PC-9 (cell line): ENCODE data around the gene PRTG.

Experiments
- EZH2 ChIP-seq: fragments of 200-600 bp; sonication (generic); IDR thresholded peaks from 2 replicates; pipeline ENCODE4 v1.8.0; 2017; ENCODE audit warnings: antibody characterized with exemption, low read depth
- TF ChIP-seq, protein P1 (sequence below): fragments of 200-600 bp; sonication (generic); conservative IDR thresholded peaks from 2 replicates; pipeline ENCODE4 v1.6.1; 2017; ENCODE audit warnings: mixed run types, antibody characterized with exemption, mild to moderate bottlenecking, moderate library complexity

- TF ChIP-seq, protein P1, sequence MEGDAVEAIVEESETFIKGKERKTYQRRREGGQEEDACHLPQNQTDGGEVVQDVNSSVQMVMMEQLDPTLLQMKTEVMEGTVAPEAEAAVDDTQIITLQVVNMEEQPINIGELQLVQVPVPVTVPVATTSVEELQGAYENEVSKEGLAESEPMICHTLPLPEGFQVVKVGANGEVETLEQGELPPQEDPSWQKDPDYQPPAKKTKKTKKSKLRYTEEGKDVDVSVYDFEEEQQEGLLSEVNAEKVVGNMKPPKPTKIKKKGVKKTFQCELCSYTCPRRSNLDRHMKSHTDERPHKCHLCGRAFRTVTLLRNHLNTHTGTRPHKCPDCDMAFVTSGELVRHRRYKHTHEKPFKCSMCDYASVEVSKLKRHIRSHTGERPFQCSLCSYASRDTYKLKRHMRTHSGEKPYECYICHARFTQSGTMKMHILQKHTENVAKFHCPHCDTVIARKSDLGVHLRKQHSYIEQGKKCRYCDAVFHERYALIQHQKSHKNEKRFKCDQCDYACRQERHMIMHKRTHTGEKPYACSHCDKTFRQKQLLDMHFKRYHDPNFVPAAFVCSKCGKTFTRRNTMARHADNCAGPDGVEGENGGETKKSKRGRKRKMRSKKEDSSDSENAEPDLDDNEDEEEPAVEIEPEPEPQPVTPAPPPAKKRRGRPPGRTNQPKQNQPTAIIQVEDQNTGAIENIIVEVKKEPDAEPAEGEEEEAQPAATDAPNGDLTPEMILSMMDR: no peak
- no peak for TF ChIP-seq EZH2
These were observed 90.6 kb downstream of the PRTG start for GRCh38 chr15:55652359-55652758.
